GM12878 (cell line): ENCODE data around the gene AGPAT2. TPM values are rescaled to one million over a fixed set of nuclear protein-coding genes. Genes with fewer than 3 reads are reported as not detected.

Source experiments
- ATAC-seq: fragments of 200-7000 bp; cut with Tn5 transposase; 3 replicates; pipeline ENCODE4 v1.9.1; 2020; ENCODE audit warnings: mild to moderate bottlenecking, moderate library complexity
- BruUV-seq: library from RNA; stranded (reverse); fragments of 400-500 nt; replicated peaks from 2 replicates; lab custom pipeline; 2021; lab: Mats Ljungman, UMichigan
- CTCF ChIA-PET: fragments of 300-600 bp; sonication (Branson Sonifier 250); formaldehyde crosslinking; extraction: SDS; loops from one replicate; lab custom pipeline; 2021; ENCODE audit warnings: inconsistent platforms; lab: Yijun Ruan, JAX
- POLR2A ChIA-PET: fragments of 350-600 bp; formaldehyde crosslinking; extraction: SDS; loops from one replicate; lab custom pipeline; 2021; ENCODE audit warnings: inconsistent platforms; lab: Charles Lee
- RAD21 ChIA-PET: fragments of 300-600 bp; sonication (Branson Sonifier 250); formaldehyde crosslinking; loops from one replicate; lab custom pipeline; 2023; ENCODE audit warnings: antibody characterized with exemption; ENCODE audit not compliant: unreplicated experiment; lab: Charles Lee
- SMC1A ChIA-PET: fragments of 300-600 bp; sonication (Branson Sonifier 250); formaldehyde crosslinking; loops from one replicate; lab custom pipeline; 2023; ENCODE audit not compliant: unreplicated experiment, uncharacterized antibody; lab: Charles Lee
- DNase-seq: peaks from one replicate; pipeline ENCODE4 v3.0.0-alpha.2; 2011; ENCODE audit warnings: low read depth, low spot score
- FAIRE-seq: peaks from 3 replicates; lab custom pipeline; 2011; peaks lifted over from hg19 to GRCh38; lab: Jason Lieb, UNC
- H2AFZ ChIP-seq: 2 replicates; pipeline ENCODE4 v1.6.0; 2011; ENCODE audit warnings: low read depth, low read length, control low read depth; ENCODE audit not compliant: control insufficient read depth
- H3K27ac ChIP-seq: 2 replicates; pipeline ENCODE4 v1.5.1; 2011; ENCODE audit warnings: control low read depth; ENCODE audit not compliant: control insufficient read depth, insufficient read depth
- H3K27me3 ChIP-seq, 2 experiments: replicated peaks in 1 of 2; 2 replicates each; pipeline versions ENCODE4 v1.6.0 to v1.6.1; 2011; ENCODE audit warnings: low read length in 1 of 2; ENCODE audit not compliant: control insufficient read depth in 2 of 2, insufficient read depth in 2 of 2
- H3K36me3 ChIP-seq, 2 experiments: 2 replicates each; pipeline ENCODE4 v1.5.1; 2011; ENCODE audit warnings: low read length in 1 of 2; ENCODE audit not compliant: control insufficient read depth in 2 of 2, insufficient read depth in 2 of 2
- H3K4me1 ChIP-seq: 2 replicates; pipeline ENCODE4 v1.6.1; 2011; ENCODE audit warnings: mild to moderate bottlenecking, low read length, moderate library complexity, mixed read lengths; ENCODE audit not compliant: control insufficient read depth, insufficient read depth
- H3K4me2 ChIP-seq: 2 replicates; pipeline ENCODE4 v1.6.0; 2011; ENCODE audit warnings: control low read depth; ENCODE audit not compliant: control insufficient read depth, insufficient read depth
- H3K4me3 ChIP-seq: fragments of 200-600 bp; sonication (generic); 2 replicates; pipeline ENCODE4 v1.5.1; 2016
- H3K79me2 ChIP-seq: 2 replicates; pipeline ENCODE4 v1.6.0; 2011; ENCODE audit warnings: low read length; ENCODE audit not compliant: control insufficient read depth, insufficient read depth
- H3K9ac ChIP-seq: 2 replicates; pipeline ENCODE4 v1.8.0; 2011; ENCODE audit warnings: low read length, control low read depth, mixed read lengths; ENCODE audit not compliant: control insufficient read depth, insufficient read depth
- H3K9me3 ChIP-seq: replicated peaks from 3 replicates; pipeline ENCODE4 v1.5.1; 2011; ENCODE audit warnings: mild to moderate bottlenecking, low read length; ENCODE audit not compliant: control insufficient read depth, insufficient read depth
- H4K20me1 ChIP-seq: 2 replicates; pipeline ENCODE4 v1.6.0; 2011; ENCODE audit not compliant: control insufficient read depth, insufficient read depth
- E2F8 ChIP-seq: fragments of 450-650 bp; IDR thresholded peaks from 2 replicates; pipeline ENCODE4 v1.6.1; 2018; ENCODE audit warnings: mild to moderate bottlenecking, low read depth, moderate library complexity; ENCODE audit not compliant: partially characterized antibody
- IKZF1 ChIP-seq: fragments of 450-650 bp; conservative IDR thresholded peaks from 2 replicates; pipeline ENCODE4 v1.6.1; 2017; ENCODE audit warnings: antibody characterized with exemption, mild to moderate bottlenecking
- NKRF ChIP-seq: fragments of 450-650 bp; conservative IDR thresholded peaks from 2 replicates; pipeline ENCODE4 v1.6.1; 2017; ENCODE audit warnings: mild to moderate bottlenecking, moderate library complexity
- RCOR1 ChIP-seq: conservative IDR thresholded peaks from 2 replicates; pipeline ENCODE4 v1.6.1; 2012; ENCODE audit warnings: low read depth, low read length, improper control_type of control experiment
- REST ChIP-seq: IDR thresholded peaks from 2 replicates; pipeline ENCODE4 v1.6.1; 2012; ENCODE audit warnings: mild to moderate bottlenecking, low read depth, low read length
- ZBED1 ChIP-seq: IDR thresholded peaks from 2 replicates; pipeline ENCODE4 v1.6.1; 2016; ENCODE audit warnings: borderline replicate concordance
- ZNF24 ChIP-seq: fragments of 450-650 bp; IDR thresholded peaks from 2 replicates; pipeline ENCODE4 v1.6.1; 2017; ENCODE audit warnings: antibody characterized with exemption, mild to moderate bottlenecking
- WGBS: methylation state at CpG from one replicate; pipeline ENCODE4 v1.1.6; 2016; ENCODE audit warnings: low lambda C conversion rate; ENCODE audit not compliant: insufficient replicate concordance, insufficient coverage; ENCODE audit errors: missing lambda C conversion rate; 5-methylcytosine and 5-hydroxymethylcytosine counted together
- in situ Hi-C: fragments of 300-500 bp; cut with MboI; formaldehyde crosslinking; loops from 9 replicates; pipeline ENCODE4 v1.14.3; 2018; ENCODE audit warnings: mixed read lengths
- intact Hi-C: fragments of 100-400 bp; cut with micrococcal nuclease; formaldehyde crosslinking; loops from one replicate; pipeline ENCODE4 v1.14.2; 2022; ENCODE audit not compliant: unreplicated experiment
- polyA plus RNA-seq, 11 experiments: library from polyadenylated mRNA; depleted of rRNA in 4 of 11; unstranded in 6 of 11; stranded (reverse) in 5 of 11; fragments of >200 nt; fragmentation: Nextera tagmentation in 4 of 11; fragmentation: Illumina TruSeq in 1 of 11; extraction: Ambion mirVana in 4 of 11; extraction: Trizol in 1 of 11; gene quantifications; 1 replicate in 1 of 11; 2 replicates in 10 of 11; pipeline versions ENCODE4 v1.2.1 to v1.2.3, GENCODE V29; 2011 to 2016; ENCODE audit warnings: inconsistent platforms in 2 of 11, missing spikeins in 2 of 11, low read depth in 1 of 11
- total RNA-seq, 4 experiments: library from RNA; depleted of rRNA in 3 of 4; stranded (reverse); fragments of >200 nt in 3 of 4; fragmentation: Illumina TruSeq in 1 of 4; extraction: Trizol in 1 of 4; gene quantifications; 2 replicates each; pipeline versions ENCODE4 v1.2.1 to v1.2.3, GENCODE V29; 2013 to 2021
- TF ChIP-seq, protein P1 (sequence below): fragments of 450-650 bp; IDR thresholded peaks from 2 replicates; pipeline ENCODE4 v1.6.1; 2018; ENCODE audit warnings: borderline replicate concordance, mild to moderate bottlenecking; ENCODE audit not compliant: partially characterized antibody

Gene AGPAT2
- total and polyA plus RNA-seq, 10 of the 15 experiments (the other 5 are each of a cell fraction or from before 2014, with no cell fraction given) = 0.10 to 28.5 (median 18.2) TPM

DNA sequence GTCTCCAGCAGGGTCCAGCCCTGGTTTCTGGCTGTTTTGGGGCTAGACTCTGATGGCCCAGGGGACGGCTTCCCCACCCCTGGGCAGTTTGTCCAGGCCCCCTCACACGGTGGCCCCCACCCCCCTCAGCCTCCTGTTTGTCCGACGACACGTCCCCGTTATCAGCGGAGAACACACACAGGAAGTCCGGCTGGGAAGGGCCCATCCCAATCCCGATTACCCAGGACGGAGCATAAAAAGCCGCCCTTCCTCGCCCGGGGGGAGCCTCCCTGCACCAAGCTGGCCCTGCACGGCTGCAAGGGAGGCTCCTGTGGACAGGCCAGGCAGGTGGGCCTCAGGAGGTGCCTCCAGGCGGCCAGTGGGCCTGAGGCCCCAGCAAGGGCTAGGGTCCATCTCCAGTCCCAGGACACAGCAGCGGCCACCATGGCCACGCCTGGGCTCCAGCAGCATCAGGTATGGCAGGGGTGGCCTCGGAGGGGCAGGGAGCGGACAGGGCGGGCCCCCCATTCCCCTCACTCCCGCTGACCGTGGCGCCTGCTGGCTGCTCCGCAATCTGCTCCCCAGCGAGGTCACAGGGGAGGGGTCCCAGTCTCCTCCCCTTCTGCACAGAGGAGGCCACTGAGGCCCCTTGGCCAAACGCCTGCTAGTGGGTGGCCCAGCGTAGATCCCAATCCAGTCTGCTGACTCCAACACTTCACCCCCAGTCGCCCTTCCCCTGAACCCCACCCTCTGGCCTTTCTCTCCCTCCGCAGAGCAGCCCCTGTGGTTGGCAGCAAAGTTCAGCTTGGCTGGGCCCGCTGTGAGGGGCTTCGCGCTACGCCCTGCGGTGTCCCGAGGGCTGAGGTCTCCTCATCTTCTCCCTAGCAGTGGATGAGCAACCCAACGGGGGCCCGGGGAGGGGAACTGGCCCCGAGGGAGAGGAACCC, 24.3 kb downstream of the AGPAT2 start, which contains the start of gene EGFL7:
Gene EGFL7, plus strand, starts transcription at position 261 of the 926 bp plus-strand sequence. CDS start 5,367 bp downstream, outside the sequence.
- H3K36me3 ChIP-seq = no peaks in the 10 kb centered on the region
- no peak within 1 kb of the TSS for H3K27ac ChIP-seq
- ChIA-PET CTCF (interaction anchor here (1.0 kb wide), 1 partner anchor 35 kb away, joined by 3 read pairs; no protein-coding TSS in a partner anchor), POLR2A (no interaction called here), SMC1A (no interaction called here), RAD21 (no interaction called here)
- DNase-seq (no peak), ATAC-seq (no peak), FAIRE-seq (no peak)
- no peaks in the 10 kb centered on the region for H4K20me1 ChIP-seq
- peaks cover 10 to 22% of the 10 kb centered on the region in 2 experiments for H3K27me3 ChIP-seq
- 38% methylated on average over 34 of the region's 38 CpGs for WGBS
- intact Hi-C loops (no loop called here), in situ Hi-C loops (no loop called here)
- no peak within 1 kb of the TSS for H2AFZ ChIP-seq
- no TSS peak for BruUV-seq
- H3K9me3 ChIP-seq = no peaks in the 10 kb centered on the region
- no peak within 1 kb of the TSS for H3K4me2 ChIP-seq
- H3K9ac ChIP-seq = no peak within 1 kb of the TSS
- H3K4me1 ChIP-seq = no peaks in the 10 kb centered on the region
- no peaks in the 10 kb centered on the region for H3K79me2 ChIP-seq
- H3K4me3 ChIP-seq = no peak within 1 kb of the TSS
- no peak for TF ChIP-seq IKZF1
- no peak for TF ChIP-seq REST
- TF ChIP-seq, protein P1, sequence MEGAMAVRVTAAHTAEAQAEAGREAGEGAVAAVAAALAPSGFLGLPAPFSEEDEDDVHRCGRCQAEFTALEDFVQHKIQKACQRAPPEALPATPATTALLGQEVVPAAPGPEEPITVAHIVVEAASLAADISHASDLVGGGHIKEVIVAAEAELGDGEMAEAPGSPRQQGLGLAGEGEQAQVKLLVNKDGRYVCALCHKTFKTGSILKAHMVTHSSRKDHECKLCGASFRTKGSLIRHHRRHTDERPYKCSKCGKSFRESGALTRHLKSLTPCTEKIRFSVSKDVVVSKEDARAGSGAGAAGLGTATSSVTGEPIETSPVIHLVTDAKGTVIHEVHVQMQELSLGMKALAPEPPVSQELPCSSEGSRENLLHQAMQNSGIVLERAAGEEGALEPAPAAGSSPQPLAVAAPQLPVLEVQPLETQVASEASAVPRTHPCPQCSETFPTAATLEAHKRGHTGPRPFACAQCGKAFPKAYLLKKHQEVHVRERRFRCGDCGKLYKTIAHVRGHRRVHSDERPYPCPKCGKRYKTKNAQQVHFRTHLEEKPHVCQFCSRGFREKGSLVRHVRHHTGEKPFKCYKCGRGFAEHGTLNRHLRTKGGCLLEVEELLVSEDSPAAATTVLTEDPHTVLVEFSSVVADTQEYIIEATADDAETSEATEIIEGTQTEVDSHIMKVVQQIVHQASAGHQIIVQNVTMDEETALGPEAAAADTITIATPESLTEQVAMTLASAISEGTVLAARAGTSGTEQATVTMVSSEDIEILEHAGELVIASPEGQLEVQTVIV = no peak
- TF ChIP-seq ZNF24 = no peak
- no peak for TF ChIP-seq NKRF
- no peak for TF ChIP-seq RCOR1
- TF ChIP-seq E2F8 = no peak
- no peak for TF ChIP-seq ZBED1
